Ishikawa (cell line): ENCODE results near the gene SMARCD1.

Experiments used
- CEBPB ChIP-seq: IDR thresholded peaks from 2 replicates; pipeline ENCODE4 v1.6.1; 2012
- CREB1 ChIP-seq: IDR thresholded peaks from 2 replicates; pipeline ENCODE4 v1.6.1; 2012; ENCODE audit warnings: low read depth
- EGR1 ChIP-seq: IDR thresholded peaks from 2 replicates; pipeline ENCODE4 v1.6.1; 2012
- EP300 ChIP-seq: IDR thresholded peaks from 2 replicates; pipeline ENCODE4 v1.6.1; 2012; ENCODE audit warnings: borderline replicate concordance
- FOXM1 ChIP-seq: IDR thresholded peaks from 2 replicates; pipeline ENCODE4 v1.6.1; 2012; ENCODE audit warnings: low read depth, borderline replicate concordance
- NFIC ChIP-seq: IDR thresholded peaks from 2 replicates; pipeline ENCODE4 v1.6.1; 2012
- RAD21 ChIP-seq: IDR thresholded peaks from 2 replicates; pipeline ENCODE4 v1.6.1; 2012; ENCODE audit warnings: low read depth
- TAF1 ChIP-seq: IDR thresholded peaks from 2 replicates; pipeline ENCODE4 v1.6.1; 2012; ENCODE audit warnings: low read depth, mild to moderate bottlenecking
- TEAD4 ChIP-seq: IDR thresholded peaks from 2 replicates; pipeline ENCODE4 v1.6.1; 2012
- YY1 ChIP-seq: IDR thresholded peaks from 2 replicates; pipeline ENCODE4 v1.6.1; 2012; ENCODE audit warnings: low read depth
- ZBTB7A ChIP-seq: IDR thresholded peaks from 2 replicates; pipeline ENCODE4 v1.6.1; 2012; ENCODE audit warnings: low read depth
- TF ChIP-seq, protein P1 (sequence below): IDR thresholded peaks from 2 replicates; pipeline ENCODE4 v1.6.1; 2012; ENCODE audit warnings: low read depth, mild to moderate bottlenecking
- TF ChIP-seq, protein P2 (sequence below): IDR thresholded peaks from 2 replicates; pipeline ENCODE4 v1.6.1; 2012
- TF ChIP-seq, protein P3 (sequence below): IDR thresholded peaks from 2 replicates; pipeline ENCODE4 v1.6.1; 2012

DNA sequence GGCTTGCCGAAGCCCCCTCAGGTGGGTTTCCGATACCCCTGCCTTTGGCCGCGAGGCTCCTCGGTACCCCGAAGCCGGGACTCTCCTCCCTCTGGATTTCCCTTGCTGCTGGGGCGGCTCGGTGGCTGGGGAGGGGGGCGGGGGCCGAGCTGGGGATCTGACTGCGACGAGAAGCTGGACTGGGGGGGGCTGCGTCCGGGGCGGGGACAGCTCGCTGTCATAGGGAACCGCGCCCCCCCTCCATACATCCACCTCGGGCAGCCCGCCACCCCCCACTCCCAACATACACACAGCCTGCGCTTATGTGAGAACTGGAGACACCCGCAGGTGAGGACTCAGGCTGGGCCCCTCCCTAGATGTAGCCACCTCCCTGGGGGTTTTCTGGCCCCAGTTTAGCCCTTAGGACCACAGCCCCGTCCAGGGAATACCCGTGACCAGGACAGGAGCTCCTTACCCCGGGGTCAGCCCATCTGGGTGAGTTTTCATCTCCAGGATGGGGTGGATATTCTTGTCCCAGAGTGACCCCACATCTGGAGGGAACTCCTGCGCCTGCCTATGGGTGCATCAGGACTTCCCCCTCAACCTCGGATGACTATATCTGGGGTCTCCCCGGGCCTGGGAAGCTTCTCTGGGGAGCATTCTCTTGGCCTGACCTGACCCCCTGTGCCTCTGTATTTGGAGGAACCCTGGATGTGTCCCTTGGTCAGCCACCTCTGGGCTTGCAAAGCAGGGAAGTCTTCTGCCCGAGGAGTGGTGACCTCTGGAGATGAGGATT lies 27.1 kb upstream of the SMARCD1 start:
- no peak for TF ChIP-seq CREB1
- no peak for TF ChIP-seq YY1
- TF ChIP-seq FOXM1, result no peak
- TF ChIP-seq, protein P1, sequence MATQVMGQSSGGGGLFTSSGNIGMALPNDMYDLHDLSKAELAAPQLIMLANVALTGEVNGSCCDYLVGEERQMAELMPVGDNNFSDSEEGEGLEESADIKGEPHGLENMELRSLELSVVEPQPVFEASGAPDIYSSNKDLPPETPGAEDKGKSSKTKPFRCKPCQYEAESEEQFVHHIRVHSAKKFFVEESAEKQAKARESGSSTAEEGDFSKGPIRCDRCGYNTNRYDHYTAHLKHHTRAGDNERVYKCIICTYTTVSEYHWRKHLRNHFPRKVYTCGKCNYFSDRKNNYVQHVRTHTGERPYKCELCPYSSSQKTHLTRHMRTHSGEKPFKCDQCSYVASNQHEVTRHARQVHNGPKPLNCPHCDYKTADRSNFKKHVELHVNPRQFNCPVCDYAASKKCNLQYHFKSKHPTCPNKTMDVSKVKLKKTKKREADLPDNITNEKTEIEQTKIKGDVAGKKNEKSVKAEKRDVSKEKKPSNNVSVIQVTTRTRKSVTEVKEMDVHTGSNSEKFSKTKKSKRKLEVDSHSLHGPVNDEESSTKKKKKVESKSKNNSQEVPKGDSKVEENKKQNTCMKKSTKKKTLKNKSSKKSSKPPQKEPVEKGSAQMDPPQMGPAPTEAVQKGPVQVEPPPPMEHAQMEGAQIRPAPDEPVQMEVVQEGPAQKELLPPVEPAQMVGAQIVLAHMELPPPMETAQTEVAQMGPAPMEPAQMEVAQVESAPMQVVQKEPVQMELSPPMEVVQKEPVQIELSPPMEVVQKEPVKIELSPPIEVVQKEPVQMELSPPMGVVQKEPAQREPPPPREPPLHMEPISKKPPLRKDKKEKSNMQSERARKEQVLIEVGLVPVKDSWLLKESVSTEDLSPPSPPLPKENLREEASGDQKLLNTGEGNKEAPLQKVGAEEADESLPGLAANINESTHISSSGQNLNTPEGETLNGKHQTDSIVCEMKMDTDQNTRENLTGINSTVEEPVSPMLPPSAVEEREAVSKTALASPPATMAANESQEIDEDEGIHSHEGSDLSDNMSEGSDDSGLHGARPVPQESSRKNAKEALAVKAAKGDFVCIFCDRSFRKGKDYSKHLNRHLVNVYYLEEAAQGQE, result no peak
- TF ChIP-seq TEAD4, result no peak
- no peak for TF ChIP-seq EGR1
- TF ChIP-seq EP300, result no peak
- TF ChIP-seq, protein P2, sequence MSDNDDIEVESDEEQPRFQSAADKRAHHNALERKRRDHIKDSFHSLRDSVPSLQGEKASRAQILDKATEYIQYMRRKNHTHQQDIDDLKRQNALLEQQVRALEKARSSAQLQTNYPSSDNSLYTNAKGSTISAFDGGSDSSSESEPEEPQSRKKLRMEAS, result no peak
- no peak; the same call in 1 of the 2 replicates for TF ChIP-seq ZBTB7A
- TF ChIP-seq, protein P3, sequence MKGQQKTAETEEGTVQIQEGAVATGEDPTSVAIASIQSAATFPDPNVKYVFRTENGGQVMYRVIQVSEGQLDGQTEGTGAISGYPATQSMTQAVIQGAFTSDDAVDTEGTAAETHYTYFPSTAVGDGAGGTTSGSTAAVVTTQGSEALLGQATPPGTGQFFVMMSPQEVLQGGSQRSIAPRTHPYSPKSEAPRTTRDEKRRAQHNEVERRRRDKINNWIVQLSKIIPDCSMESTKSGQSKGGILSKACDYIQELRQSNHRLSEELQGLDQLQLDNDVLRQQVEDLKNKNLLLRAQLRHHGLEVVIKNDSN, result no peak
- TF ChIP-seq CEBPB, result no peak
- TF ChIP-seq TAF1, result no peak; the same call in 1 of the 2 replicates
- no peak for TF ChIP-seq RAD21
- no peak for TF ChIP-seq NFIC
